Esophagus (tissue), 2 donors: Measurements from ENCODE around the gene CRIP2. TPM values are rescaled to one million over a fixed set of nuclear protein-coding genes. Genes with fewer than 3 reads are reported as not detected.

Experiments
- H3K27ac ChIP-seq, 2 donors: one replicate each; pipeline ENCODE4 v1.5.1; 2013; ENCODE audit warnings: low read depth in 2 of 2, mild to moderate bottlenecking in 2 of 2, inconsistent platforms in 1 of 2, low read length in 1 of 2, moderate library complexity in 1 of 2
- H3K27me3 ChIP-seq, 2 donors: one replicate each; pipeline ENCODE4 v1.6.1; 2013; ENCODE audit warnings: low read length in 2 of 2, control low read depth in 1 of 2, mild to moderate bottlenecking in 1 of 2; ENCODE audit not compliant: insufficient read depth in 2 of 2, control insufficient read depth in 1 of 2
- H3K36me3 ChIP-seq, 2 donors: one replicate each; pipeline ENCODE4 v1.6.1; 2013; ENCODE audit warnings: low read length in 1 of 2; ENCODE audit not compliant: control insufficient read depth in 2 of 2, insufficient read depth in 2 of 2
- H3K4me1 ChIP-seq, 2 donors: one replicate each; pipeline ENCODE4 v1.6.1; 2013; ENCODE audit warnings: low read length in 1 of 2; ENCODE audit not compliant: control insufficient read depth in 2 of 2, insufficient read depth in 2 of 2
- H3K4me3 ChIP-seq, 2 donors: one replicate each; pipeline ENCODE4 v1.5.1; 2013; ENCODE audit warnings: low read length in 2 of 2, mild to moderate bottlenecking in 2 of 2, low read depth in 1 of 2, moderate library complexity in 1 of 2
- H3K9me3 ChIP-seq, 2 donors: one replicate each; pipeline ENCODE4 v1.6.1; 2013; ENCODE audit warnings: mild to moderate bottlenecking in 2 of 2, low read depth in 1 of 2, low read length in 1 of 2, moderate library complexity in 1 of 2; ENCODE audit not compliant: control insufficient read depth in 2 of 2, insufficient read depth in 1 of 2
- WGBS, 2 donors: extraction: QIAGEN DNeasy Blood & Tissue Kit; methylation state at CpG; one replicate each; pipeline ENCODE4 v1.1.7; 2013; 5-methylcytosine and 5-hydroxymethylcytosine counted together
- polyA plus RNA-seq, 2 donors: library from polyadenylated mRNA; stranded (reverse); fragments of 200-250 nt; gene quantifications; one replicate each; pipeline ENCODE4 v1.2.3, GENCODE V29; 2013
- donor health status: healthy with polysubstance abuse.
- donor health status: Bipolar disorder and iron deficiency.

The CRIP2 gene
- polyA plus RNA-seq, 2 donors: 99.5 to 145 TPM

DNA sequence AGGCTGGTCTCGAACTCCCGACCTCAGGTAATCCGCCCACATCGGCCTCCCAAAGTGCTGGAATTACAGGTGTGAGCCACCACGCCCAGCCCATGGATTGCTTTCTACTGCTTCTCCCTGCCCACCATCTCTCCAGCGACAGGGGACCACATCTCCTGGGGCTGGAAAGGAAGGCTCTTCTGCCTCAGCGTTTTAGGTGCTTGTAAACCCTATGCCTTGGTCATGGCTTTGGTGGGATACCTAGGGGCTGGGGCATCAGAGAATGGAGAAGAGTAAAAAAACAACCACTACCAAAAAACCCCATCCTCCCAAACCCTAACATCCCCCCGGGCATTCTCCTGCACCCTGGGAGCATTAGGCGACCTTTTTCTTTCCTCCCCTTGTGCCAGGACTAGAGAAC, 50.7 kb downstream of the CRIP2 start:
- peaks cover 0 to 3% of the 10 kb centered on the region in 2 donors for H3K27me3 ChIP-seq
- no peaks in the 10 kb centered on the region for H3K36me3 ChIP-seq
- H3K4me3 ChIP-seq: no peak overlapping the region
- WGBS, 2 donors: 84 to 89% methylated on average over 9 of the region's 9 CpGs
- no peak overlapping the region for H3K27ac ChIP-seq
- peaks cover 0 to 7% of the 10 kb centered on the region in 2 donors for H3K9me3 ChIP-seq
- H3K4me1 ChIP-seq: peaks cover 8 to 19% of the 10 kb centered on the region in 2 donors

GRCh38 chr14:105525861-105526775, 51.5 kb downstream of the CRIP2 start, which contains the start of gene TMEM121:
TMEM121 (plus strand) TSS chr14:105526583; CDS start chr14:105528835, 2,252 bp downstream.
- peaks cover 0 to 3% of the 10 kb centered on the region in 2 donors for H3K27me3 ChIP-seq
- peak within 1 kb of the TSS; percentile 27 to 37 for H3K4me3 ChIP-seq
- peaks cover 8 to 19% of the 10 kb centered on the region in 2 donors for H3K4me1 ChIP-seq
- H3K27ac ChIP-seq: no peak within 1 kb of the TSS
- peaks cover 0 to 7% of the 10 kb centered on the region in 2 donors for H3K9me3 ChIP-seq
- WGBS, 2 donors: 1 to 2% methylated on average over 28 to 88 of the region's 88 CpGs
- no peaks in the 10 kb centered on the region for H3K36me3 ChIP-seq

- Histone ChIP-seq H3K4me3 (peak overlapping the region; percentile 27 to 37), H3K4me1 (peaks cover 8 to 19% of the 10 kb centered on the region in 2 donors), H3K9me3 (peaks cover 0 to 7% of the 10 kb centered on the region in 2 donors), H3K36me3 (no peaks in the 10 kb centered on the region), H3K27ac (no peak overlapping the region), H3K27me3 (peaks cover 0 to 3% of the 10 kb centered on the region in 2 donors)
- WGBS, 2 donors: 2% methylated on average over 42 to 48 of the region's 48 CpGs
Measured at GRCh38 chr14:105526776-105527380, 52.3 kb downstream of the CRIP2 start.

GRCh38 chr14:105527381-105527825, 52.8 kb downstream of the CRIP2 start:
- 22 to 35% methylated on average over 23 of the region's 23 CpGs for WGBS, 2 donors
- H3K4me3 ChIP-seq: peak overlapping the region; percentile 27 to 37
- H3K27me3 ChIP-seq: peaks cover 0 to 3% of the 10 kb centered on the region in 2 donors
- no peaks in the 10 kb centered on the region for H3K36me3 ChIP-seq
- peaks cover 0 to 7% of the 10 kb centered on the region in 2 donors for H3K9me3 ChIP-seq
- H3K27ac ChIP-seq: no peak overlapping the region
- H3K4me1 ChIP-seq: peaks cover 8 to 19% of the 10 kb centered on the region in 2 donors

DNA sequence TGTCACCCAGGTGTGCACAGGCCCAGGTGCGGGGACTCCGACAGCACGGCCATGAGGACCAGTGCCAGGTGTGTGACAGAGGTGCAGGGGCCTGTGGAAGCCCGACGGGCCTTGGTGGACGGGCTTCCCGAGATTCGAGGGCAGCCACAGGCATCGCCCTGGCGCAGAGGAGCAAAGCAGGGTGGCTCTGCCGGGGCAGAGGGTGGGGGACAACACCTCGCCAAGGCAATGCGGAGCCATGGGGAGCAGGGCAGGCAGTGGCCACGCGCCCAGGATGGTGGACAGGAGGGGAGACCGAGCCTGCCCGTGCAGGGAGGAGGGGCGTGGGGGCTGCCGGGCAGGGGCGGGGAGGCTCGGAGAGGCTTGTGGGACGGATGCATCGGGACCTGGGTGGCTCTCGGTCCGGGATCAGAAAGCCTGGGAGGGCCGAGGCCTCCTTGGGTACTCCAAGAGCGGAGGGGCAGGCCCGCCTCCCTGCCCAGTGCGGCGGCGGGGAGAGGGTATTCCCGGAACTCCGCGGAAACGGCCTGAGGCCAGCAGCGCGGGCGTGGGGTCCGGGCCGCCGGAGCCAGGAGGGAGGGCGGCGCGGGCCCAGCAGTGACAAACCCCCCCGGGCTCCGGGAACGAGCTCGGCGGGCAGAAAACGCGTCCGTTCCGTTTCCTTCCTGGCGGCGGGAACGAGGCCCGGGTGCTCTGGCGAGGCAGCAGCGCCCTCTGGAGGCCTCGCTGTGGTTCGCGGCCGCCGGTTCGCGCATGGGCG, 53.4 kb downstream of the CRIP2 start:
- H3K27ac ChIP-seq: no peak overlapping the region
- 6 to 13% methylated on average over 36 to 67 of the region's 67 CpGs for WGBS, 2 donors

GRCh38 chr14:105528586-105529318, 54.1 kb downstream of the CRIP2 start:
- H3K27me3 ChIP-seq: peaks cover 0 to 3% of the 10 kb centered on the region in 2 donors
- peaks cover 8 to 19% of the 10 kb centered on the region in 2 donors for H3K4me1 ChIP-seq
- H3K4me3 ChIP-seq: peak overlapping the region; percentile 23 to 54
- H3K27ac ChIP-seq: no peak overlapping the region
- H3K36me3 ChIP-seq: no peaks in the 10 kb centered on the region
- peaks cover 0 to 7% of the 10 kb centered on the region in 2 donors for H3K9me3 ChIP-seq
- WGBS, 2 donors: 21 to 23% methylated on average over 69 to 89 of the region's 89 CpGs

More for the DNA sequence above, 53.4 kb downstream of the CRIP2 start:
- H3K4me1 ChIP-seq: peaks cover 8 to 19% of the 10 kb centered on the region in 2 donors
- H3K27me3 ChIP-seq: peaks cover 0 to 3% of the 10 kb centered on the region in 2 donors
- H3K9me3 ChIP-seq: peaks cover 0 to 7% of the 10 kb centered on the region in 2 donors
- H3K36me3 ChIP-seq: no peaks in the 10 kb centered on the region
- H3K4me3 ChIP-seq: peak overlapping the region; percentile 54 to 61

DNA sequence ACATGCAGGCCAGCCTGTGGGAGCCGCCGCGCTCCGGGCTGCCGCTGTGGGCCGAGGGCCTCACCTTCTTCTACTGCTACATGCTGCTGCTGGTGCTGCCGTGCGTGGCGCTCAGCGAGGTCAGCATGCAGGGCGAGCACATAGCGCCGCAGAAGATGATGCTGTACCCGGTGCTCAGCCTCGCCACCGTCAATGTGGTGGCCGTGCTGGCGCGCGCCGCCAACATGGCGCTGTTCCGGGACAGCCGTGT, 54.6 kb downstream of the CRIP2 start:
- H3K36me3 ChIP-seq: no peaks in the 10 kb centered on the region
- H3K27me3 ChIP-seq: peaks cover 0 to 3% of the 10 kb centered on the region in 2 donors
- peaks cover 0 to 7% of the 10 kb centered on the region in 2 donors for H3K9me3 ChIP-seq
- WGBS, 2 donors: 37 to 50% methylated on average over 24 of the region's 24 CpGs
- no peak overlapping the region for H3K27ac ChIP-seq
- H3K4me3 ChIP-seq: peak overlapping the region in 1 of 2 donors; percentile 54
- peaks cover 8 to 19% of the 10 kb centered on the region in 2 donors for H3K4me1 ChIP-seq
